Gastrocnemius medialis (tissue), 4 donors: ENCODE measurements around the gene TMEM234.

Source experiments
- POLR2A ChIP-seq, 2 donors: fragments of 450-650 bp; IDR thresholded peaks; one replicate each; pipeline ENCODE4 v1.6.1; 2017; ENCODE audit warnings: antibody characterized with exemption in 2 of 2, mild to moderate bottlenecking in 2 of 2, moderate library complexity in 2 of 2
- TF ChIP-seq, protein P1 (sequence below), 5 experiments: fragments of 450-650 bp in 3 of 5; fragments of 200-600 bp in 2 of 5; sonication (generic) in 2 of 5; IDR thresholded peaks in 4 of 5; conservative IDR thresholded peaks in 1 of 5; 1 replicate in 4 of 5; 2 replicates in 1 of 5; pipeline ENCODE4 v1.5.1; 2016 to 2019; ENCODE audit warnings: antibody characterized with exemption in 5 of 5, mild to moderate bottlenecking in 3 of 5, moderate library complexity in 3 of 5

DNA sequence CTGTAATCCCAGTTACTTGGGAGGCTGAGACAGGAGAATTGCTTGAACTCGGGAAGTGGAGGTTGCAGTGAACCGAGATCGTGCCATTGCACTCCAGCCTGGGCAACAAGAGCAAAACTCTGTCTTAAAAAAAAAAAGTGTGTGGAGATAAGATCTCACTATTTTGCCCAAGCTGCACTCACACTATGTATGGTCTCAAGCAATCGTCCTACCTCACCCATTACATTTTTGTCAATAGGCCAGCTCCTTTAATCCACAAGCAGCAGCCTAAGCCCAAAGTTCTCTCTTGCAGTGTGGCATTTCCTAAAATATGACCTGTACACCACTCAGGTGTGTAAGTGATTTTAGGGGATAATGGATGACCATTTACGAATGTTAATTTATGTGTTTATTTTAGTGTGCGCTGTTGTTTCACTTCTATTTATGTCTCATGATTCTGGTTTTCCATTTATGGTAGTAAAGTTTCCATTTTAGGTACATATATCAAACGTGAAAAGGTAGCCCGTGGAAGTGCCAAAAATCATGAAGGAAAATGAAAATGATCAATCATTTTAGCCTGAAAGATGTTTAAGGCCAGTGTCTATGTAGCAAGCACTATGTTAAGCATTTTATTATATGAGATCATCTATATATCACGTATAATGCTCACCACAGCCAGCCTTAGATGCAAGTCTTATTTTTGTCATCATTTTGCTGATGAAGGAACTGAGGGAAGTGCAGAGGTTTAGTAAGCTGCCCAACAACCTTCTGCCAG is 34.5 kb upstream of the TMEM234 start:
- TF ChIP-seq, protein P1, sequence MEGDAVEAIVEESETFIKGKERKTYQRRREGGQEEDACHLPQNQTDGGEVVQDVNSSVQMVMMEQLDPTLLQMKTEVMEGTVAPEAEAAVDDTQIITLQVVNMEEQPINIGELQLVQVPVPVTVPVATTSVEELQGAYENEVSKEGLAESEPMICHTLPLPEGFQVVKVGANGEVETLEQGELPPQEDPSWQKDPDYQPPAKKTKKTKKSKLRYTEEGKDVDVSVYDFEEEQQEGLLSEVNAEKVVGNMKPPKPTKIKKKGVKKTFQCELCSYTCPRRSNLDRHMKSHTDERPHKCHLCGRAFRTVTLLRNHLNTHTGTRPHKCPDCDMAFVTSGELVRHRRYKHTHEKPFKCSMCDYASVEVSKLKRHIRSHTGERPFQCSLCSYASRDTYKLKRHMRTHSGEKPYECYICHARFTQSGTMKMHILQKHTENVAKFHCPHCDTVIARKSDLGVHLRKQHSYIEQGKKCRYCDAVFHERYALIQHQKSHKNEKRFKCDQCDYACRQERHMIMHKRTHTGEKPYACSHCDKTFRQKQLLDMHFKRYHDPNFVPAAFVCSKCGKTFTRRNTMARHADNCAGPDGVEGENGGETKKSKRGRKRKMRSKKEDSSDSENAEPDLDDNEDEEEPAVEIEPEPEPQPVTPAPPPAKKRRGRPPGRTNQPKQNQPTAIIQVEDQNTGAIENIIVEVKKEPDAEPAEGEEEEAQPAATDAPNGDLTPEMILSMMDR (IDR thresholded peaks at IDR 0.05 in 4 of 5, conservative IDR thresholded peaks at IDR 0.05 in 1 of 5): no peak
- no peak for TF ChIP-seq POLR2A (IDR thresholded peaks at IDR 0.05)
